Stimulated activated naive CD4-positive, alpha-beta T cell (primary cell): ENCODE results near the gene C6orf132.
A peak's percentile ranks its signal among the peaks of the same experiment; 100 is the strongest.

Experiments used
- DNase-seq, 6 experiments: peaks; one replicate each; lab custom pipeline; 2025; lab: John Stamatoyannopoulos, UW

C6orf132 gene

DNA sequence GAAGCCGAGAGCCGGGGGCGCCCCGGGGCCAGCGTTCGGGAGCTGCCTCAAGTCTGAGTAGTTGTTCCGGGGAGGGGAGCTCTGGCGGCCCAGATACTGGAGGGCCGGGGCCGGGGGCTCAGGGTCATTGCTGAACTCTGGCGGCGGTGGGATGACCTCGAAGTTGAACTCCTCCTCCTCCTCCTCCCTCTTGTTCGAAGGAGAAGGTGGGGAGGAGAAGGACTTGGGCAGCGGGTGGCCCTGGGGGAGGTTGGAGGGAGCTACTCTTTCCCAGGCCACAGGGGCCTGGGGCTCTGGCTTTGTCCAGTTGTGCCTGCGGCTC lies 37.7 kb downstream of the C6orf132 start:
- DNase-seq = no peak

DNA sequence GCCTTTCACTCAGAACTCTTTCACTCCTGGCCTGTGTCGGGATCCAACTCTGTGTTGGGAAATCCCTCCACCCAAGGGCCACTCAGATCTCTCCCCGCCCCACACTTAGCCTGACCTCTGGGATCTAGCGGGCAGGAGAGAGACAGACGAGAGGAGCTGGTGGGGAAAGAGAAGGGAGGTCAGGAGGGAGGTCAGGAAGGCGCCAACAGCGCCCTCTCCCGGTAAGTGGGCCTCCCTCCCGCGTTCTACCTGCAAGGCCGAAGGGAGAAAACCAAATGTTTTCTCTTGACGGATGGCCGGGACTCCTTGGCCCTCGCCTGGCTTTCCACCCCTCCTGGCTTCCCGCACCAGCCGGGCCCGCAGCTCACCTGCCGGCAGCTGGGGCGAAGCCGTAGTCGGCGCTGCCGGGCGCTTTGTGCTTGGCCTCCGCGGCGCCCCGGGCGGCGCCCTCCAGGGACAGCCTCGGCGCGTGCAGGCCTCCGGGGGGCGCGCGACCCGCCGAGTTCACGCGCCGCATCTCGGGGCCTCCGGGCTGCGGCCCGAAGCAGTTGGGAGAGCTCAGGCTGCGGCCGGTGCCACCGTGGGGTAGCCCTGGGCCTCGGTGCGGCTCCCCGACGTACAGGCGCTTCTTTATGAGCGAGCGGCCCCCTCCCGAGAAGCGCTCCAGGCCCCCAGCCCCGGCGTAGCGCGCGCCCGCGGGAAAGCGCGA lies 38.2 kb downstream of the C6orf132 start:
- peak; percentile 32 to 87 (median 68) for DNase-seq

DNA sequence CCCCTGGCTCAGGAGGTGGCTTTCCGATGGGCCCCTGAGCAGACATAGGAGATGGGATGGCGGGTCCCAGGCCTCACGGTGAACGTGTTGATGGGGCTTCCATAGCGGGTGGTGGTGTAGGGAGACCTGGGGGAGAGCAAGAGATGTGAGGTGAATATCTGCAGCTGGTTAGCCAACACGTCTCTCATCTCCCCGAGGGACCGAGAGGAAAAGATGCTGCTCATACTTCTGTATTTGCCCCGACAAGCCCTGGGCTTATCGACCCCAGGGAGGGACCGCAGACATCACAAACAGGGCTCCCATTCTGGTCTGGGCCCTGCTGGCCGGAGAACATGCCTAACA lies 38.7 kb downstream of the C6orf132 start:
- DNase-seq = no peak

DNA sequence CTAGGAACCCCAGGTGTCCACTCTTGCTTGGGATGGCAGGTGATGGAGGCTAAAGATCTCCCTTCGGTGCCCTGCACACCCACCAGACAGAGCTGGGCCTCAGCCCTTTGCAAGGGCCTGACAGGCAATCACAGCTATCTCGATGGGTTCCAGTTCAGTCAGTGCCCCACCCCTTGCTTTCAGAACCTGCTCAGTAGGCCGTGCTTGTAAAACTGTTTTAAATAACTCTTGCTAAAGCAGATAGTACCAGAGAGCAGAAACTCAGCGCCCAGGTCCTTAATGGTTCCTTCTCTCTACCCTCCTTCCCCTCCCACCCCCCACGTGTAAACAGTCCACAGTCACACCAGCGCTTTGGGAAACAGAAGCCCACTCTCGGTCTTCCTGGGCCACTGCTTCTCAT lies 39.2 kb downstream of the C6orf132 start:
- no peak for DNase-seq

DNA sequence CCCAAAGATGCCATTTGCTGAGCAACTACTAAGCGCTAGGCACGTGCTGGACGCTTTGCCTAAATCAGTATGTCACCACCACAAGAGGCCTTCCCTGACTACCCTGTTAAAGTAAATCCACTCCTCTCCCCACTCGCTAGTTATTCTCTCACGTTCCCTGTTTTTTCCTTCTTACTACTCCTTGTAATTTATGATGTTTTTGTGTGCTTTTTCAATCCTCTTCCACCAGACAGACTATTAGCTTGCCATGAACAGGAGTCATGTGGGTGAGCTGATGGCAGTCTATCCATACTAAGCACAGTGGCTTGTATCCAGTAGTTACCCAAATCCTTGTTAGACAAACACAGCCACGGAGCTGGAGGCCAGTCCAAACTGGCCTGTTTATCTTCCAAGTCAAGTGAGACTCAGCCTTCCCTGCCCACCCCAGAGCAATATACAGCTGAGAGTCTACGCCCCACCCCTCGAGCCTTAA lies 41.2 kb downstream of the C6orf132 start:
- DNase-seq = no peak

DNA sequence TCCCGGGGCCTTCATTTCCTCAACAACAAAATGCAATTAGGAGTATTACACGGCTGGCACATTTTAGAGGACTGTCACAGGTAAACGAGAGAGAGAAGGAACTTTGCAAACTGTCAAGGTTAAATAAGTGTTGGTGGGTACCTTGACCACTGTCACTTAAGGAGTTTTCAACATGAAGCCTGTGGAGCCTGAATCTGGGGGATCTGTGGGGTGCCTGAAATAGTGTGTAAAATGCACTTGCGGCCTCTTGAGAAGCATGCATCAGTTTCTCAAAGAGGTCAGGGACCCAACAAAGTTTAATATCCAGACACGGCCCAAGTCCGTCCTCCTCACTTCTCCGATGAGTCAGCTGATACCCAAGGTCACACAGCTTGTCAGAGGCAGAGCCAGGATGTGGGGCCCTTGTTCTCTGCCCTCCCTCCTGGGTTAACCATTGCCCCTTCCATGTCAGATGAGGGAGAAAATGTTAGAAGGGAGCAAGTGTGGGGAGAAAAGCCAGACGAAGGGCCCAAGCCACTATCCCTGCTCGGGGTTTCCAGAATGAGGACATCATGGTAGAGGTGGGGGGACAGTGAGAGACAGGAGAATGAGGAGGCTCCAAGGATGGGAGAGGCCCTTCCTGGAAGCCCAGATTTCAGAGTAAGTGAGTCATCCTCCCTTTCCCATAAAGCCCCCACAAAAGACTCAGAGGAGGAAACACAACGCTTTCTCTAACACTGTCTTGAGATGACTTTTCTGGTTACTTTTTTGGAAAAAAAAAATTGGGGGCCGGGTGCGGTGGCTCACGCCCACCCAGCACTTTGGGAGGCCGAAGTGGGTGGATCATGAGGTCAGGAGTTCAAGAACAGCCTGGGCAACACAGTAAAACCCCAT lies 42.2 kb downstream of the C6orf132 start:
- no peak for DNase-seq

DNA sequence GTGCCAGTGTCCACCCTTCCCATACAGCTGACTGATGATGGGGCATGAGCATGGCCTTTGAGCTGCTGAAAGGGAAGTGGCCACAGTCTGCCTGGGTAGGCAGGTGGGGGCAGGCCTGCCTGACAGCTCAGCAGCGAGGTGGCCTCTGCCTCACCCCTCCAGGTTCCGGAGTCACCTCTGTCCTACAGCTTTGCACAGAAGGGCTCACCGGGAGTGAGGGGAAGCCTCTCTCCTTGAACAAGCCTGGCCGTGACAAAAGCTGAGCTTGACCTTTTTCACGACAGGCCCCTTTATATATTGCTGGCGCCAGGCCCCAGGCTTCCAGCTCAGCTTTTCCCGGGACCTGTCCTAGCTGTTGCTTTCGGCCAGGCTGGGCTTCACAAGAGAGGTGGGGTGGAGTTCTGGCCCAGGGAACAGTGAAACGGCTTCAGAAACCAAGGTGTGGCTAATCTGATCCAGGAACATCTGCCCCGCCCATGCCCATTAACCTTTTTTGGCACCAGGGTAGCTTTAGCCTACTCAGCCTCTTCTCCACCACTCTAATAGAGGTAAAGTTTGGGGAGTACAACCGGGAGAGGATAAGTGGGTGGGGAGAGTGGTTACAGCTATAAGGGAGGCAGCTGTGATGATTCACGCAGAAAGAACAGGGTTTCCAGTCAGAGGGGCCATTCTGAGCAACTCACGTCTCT lies 42.9 kb downstream of the C6orf132 start:
- DNase-seq = no peak

DNA sequence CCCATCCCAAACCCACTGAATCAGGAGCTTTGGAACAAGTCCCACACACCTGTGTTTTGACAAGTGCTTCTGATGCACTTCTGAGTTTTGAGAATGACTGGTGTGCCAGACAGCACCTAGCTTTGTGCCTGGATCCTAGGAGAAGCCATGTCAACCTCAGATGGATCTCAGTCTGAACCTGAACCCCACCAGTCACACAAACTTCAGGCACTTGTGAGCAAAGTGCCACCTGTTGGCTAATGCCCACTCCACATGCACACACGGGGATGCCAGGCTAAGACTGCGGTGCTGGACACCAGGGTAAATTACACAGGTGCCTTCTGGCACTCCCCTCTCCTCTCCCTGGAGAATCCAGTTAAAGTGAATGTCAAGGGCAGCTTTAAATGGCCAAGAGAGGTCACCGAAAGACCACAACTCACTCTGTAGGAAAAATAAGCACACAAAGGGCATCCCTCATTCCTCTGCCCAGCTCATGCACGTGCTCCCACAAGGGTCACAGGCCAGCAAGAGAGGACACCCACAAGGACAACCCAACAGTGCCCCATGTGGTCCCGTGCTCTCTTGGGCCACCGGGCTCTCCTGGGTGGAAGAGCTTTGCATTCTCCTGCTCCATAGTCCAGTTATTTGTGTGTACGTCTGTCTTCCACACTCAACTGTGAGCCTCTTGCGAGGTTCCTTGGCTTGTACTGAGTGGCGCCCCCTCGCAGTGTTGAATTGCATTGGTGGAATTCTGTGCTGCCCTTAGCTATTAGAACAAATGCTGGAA lies 46.5 kb downstream of the C6orf132 start:
- DNase-seq = no peak

DNA sequence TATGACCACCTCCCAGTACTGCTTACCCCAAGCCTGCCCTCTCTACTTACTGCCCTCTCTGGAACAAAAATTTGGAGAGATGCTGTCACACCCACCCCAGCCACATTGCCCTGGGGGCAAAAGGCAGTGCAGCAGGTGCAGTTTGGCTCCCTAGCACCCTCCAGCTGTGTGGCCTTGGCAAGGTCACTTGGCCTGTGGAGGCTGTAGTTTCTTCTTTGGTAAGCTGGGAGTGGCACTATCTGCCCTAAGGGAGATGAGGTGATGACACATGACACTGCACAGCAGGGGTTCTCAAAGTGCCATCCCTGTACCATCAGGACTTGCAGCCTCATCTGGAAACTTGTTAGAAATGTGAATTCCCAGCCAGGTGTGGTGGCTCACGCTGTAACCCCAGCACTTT lies 47.3 kb downstream of the C6orf132 start:
- DNase-seq = no peak

DNA sequence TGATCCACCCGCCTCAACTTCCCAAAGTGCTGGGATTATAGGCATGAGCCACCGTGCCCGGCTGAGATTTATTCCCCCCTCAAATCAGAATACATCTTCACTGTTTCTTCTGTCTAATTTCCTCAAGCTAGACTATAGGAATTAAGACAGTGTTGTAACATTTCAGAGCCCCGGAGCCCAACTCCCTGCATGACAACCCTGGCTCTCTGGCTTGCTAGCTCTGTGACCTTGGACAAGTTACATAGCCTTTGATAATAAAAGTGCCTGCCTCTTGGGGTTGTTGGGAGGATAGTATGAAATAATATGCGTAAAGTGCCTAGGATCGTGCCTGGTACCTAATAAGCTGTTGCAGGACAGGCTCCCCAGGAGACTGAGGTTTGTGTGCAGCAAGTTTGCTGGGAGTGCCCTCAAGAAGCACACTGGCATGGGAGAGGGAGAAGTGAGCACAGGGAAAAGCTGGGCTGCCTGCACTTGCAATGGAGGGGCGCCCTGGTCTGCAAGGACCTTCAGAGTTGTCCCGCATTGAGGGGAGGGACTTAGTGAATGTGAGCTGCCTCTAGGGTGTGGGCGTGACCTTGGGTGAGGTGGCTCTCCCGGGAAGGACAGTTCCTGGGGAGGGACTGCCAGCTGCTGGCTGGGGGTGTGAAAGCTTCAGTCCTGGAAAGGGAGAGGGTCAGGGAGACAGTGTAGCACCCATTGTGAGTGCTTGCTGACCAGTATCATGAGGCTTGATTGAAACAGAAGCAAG lies 48.7 kb downstream of the C6orf132 start:
- no peak for DNase-seq

DNA sequence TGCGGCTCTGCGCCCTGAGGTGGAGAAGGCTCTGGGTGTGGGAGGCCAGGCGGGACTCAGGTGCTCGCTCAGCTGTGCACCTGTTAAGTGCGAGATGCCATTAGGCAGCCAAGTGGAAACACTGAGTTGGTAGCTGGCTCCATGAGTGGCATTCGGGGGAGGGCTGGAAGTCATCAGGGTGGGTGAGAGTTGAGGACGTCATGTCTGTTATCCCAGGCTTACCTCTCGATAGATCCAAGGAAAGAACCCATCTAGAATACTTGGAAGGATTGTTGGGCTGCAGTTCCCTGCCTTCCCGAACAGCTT lies 50.7 kb downstream of the C6orf132 start:
- DNase-seq = no peak

DNA sequence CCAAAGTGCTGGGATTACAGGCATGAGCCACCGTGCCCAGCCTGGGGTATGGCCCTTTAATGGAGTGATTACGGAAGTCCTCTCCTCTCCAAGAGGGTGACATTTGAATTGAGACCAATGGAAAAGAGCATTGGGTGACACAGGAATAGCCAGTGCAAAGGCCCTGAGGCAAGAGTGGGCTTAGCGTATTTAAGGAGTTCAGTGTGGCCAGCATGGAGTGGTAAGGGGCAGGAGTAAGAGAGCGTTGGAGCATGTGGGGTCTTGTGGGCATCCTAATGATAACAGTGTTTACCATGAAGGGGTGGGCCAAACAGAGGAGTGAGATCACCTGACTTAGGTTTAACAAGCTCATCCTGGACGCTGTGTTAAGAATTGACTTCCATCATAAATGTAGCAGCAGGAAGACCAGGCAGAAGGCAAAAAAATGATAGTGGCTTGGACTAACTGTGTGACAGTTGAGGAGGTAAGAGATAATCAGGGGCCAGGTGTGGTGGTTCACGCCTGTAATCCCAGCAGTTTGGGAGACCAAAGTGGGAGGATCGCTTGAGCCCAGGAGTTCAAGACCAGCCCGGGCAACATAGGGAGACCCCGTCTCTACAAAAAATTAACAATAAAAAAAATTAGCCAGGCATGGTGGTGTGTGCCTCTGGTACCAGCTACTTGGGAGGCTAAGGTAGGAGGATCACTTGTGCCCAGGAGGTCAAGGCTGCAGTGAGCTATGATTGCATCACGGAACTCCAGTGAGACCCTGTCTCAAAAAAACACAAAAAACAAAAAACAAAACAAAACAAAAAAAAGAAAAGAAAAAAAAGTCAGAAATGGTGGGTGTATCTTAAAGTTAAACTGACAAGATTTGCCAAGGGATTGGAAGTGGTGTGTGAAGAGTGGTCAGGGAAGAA lies 51.4 kb downstream of the C6orf132 start:
- DNase-seq = no peak

DNA sequence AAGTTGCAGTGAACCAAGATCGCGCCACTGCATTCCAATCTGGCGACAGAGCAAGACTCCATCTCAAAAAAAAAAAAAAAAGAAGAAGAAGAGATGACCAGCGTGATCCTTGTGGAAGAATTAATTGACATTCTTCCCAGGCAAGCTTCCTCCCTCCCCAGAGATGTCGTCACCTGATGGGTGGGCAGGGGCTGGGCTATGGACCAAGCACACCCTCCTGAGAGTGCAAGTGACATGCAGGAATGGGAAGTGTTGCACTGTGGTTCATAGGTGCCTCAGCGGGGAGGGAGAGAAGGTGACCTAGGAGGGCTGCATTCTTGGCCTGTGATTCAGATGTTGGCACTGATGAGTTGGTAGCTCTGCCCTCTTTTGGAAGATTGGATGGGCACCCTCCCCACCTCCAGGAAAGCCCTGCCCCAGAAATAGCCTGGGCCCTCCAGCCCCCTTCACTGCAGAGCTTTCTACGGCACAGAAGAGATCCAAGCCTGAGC lies 54.3 kb downstream of the C6orf132 start:
- no peak for DNase-seq

DNA sequence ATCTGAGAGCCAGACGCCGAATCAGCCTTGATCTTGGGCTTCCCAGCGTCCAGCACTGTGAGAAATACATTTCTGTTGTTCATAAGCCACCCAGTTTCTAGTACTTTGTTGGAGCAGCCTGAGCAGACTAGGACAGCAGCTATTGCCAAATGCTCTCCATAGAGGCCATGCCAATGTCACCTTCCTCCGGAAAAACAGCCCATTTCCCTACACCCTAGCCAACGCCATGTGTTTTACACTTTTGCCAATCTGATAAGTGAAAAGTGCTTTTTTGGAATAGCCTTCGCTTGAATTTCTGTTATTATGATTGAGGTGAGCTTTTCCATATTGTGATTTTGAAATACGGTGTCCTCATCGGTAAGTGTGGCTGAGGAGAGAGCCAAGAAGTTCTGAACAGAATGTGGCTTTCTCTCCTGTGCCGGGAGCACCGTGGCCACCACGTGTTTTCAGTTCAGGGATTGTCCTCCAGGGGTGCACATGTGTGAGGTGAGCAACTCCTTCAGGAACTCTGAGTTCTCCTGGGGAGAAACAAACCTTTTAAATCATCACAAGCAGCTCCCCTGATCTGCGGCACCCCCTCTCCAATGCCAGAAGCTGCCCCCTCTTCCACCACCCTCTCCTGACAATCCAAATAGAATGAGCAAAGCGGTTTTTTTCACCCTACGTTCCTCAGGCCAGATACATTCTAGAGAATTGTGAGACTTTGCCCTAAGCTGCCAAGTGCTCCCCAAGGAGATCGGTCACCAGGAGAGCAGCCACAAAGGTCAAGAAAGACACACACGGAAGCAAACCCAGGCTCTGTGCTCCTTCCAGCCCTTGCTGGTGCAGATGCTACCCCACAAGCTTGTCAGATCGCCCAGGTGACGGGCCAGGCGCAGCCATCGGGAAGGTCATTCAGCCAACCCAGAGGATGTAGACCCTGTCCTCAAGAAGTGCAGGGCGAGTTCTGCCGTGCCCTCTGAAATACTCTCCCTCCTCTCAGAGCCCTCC lies 56.1 kb downstream of the C6orf132 start:
- no peak for DNase-seq

DNA sequence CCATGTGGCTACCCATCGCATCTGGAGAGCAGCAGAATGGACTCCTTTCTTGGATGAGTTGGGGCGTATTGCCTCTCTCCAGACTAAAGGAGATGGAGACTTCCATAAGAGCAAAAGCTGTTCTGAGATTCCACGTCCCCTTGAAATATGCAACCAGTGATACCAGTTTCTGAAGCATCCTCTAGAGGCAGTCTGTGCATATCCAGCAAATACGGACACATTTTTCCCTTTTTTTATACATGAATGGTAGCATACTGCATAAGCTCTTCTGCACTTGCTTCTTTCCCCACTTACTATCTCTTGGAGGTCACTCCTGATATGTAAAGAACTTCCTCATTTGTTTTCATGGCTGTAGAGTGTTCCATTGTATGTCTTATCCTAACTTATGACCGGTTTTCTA lies 57.5 kb downstream of the C6orf132 start:
- DNase-seq = no peak

DNA sequence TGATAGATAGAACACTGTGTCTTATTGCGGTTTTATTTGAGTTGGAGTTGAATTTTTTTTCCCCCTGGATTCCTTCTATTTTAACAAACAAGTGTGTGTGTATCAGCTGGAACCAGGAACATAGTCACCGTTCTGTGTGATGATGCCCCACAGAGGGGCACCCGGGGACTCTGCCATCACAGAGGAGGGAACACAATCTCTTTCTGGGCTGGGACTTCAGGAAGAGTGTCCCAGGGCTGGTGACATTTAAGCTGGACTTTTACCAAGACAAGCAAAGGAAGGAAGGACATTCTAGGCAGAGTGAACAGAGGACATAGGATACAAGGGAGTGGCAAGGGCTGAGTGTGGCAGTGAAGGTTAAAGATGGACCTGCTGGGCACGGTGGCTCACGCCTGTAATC lies 58.9 kb downstream of the C6orf132 start:
- no peak for DNase-seq

DNA sequence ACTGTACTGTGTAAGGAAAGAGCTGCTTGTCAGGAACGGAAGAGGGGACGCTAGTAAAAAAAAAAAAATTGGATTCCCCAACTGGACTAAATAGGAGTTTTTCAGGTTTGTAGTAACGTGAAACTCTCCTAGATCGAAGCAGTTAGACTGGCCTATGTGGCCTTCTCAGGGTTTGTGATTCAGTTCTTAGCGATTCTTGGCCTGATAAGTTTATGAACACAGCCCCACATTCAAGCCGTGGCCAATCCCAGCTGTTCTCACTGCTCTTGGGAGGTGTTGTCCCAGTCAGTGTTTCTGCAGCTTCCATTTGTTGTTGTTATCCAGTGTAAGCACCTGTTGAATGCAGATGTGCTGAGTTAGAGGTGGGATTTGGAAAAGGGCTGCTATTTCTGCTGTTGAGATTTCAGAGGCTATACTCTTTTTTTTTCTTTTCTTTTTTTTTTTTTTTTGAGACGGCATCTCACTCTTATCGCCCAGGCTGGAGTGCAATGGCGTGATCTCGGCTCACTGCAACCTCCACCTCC lies 62.4 kb downstream of the C6orf132 start:
- no peak for DNase-seq

DNA sequence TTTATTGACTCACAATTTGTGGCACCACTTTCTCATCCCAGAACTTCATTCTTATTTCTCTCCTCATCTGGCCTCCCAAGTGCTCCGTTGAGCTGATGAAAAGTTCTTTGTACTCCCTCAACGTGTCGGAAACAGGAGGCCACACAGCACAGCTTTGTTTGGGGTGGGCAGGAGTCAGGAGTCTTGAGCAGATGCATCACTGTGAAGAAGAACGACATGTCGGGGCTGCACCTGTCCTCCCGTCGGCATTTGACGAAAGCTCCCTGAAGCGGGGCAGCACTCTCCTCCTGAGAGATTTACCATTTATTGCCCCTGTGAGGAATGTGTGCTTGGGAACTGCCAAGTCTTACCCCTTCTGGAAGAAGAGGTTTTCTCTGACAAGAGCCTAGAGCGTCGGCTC lies 64.0 kb downstream of the C6orf132 start:
- DNase-seq = no peak
